HEK293 (cell line): ENCODE data around the gene DHX40.

Source experiments
- CTCF ChIA-PET: fragments of 350-600 bp; formaldehyde crosslinking; extraction: SDS; loops from one replicate; lab custom pipeline; 2021; ENCODE audit warnings: antibody characterized with exemption; lab: Yijun Ruan, JAX
- POLR2A ChIA-PET: fragments of 300-600 bp; formaldehyde crosslinking; extraction: SDS; loops from one replicate; lab custom pipeline; 2020; ENCODE audit warnings: antibody characterized with exemption, inconsistent platforms; lab: Yijun Ruan, JAX
- H3K27ac ChIP-seq: fragments of 200-500 bp; sonication (Bioruptor generic); 2 replicates; pipeline ENCODE4 v1.5.1; 2014; ENCODE audit warnings: low read depth, low read length, control low read depth, inconsistent platforms; ENCODE audit errors: extremely low read depth
- H3K36me3 ChIP-seq, 2 experiments: fragments of 200-500 bp in 1 of 2; sonication (Bioruptor generic) in 1 of 2; 1 replicate in 1 of 2; 2 replicates in 1 of 2; pipeline ENCODE4 v1.5.1; 2014 to 2017; ENCODE audit warnings: inconsistent platforms in 2 of 2, low read length in 2 of 2; ENCODE audit not compliant: control insufficient read depth in 2 of 2, insufficient read depth in 1 of 2
- H3K4me1 ChIP-seq: fragments of 200-500 bp; sonication (Bioruptor generic); 2 replicates; pipeline ENCODE4 v1.5.1; 2014; ENCODE audit warnings: mild to moderate bottlenecking, low read length, inconsistent platforms; ENCODE audit not compliant: control insufficient read depth, insufficient read depth
- H3K4me3 ChIP-seq: 2 replicates; pipeline ENCODE4 v1.5.1; 2011; ENCODE audit warnings: low read depth, mild to moderate bottlenecking, control low read depth, low read length, moderate library complexity
- H3K9me3 ChIP-seq: fragments of 200-500 bp; sonication (Bioruptor generic); 2 replicates; pipeline ENCODE4 v1.5.1; 2014; ENCODE audit warnings: low read depth, low read length, inconsistent platforms; ENCODE audit not compliant: control insufficient read depth, insufficient read depth
- ATF2 ChIP-seq: fragments of 450-650 bp; formaldehyde crosslinking; IDR thresholded peaks from 2 replicates; pipeline ENCODE4 v1.5.1; 2016; ENCODE audit warnings: missing biosample characterization, missing genetic modification characterization, low read depth
- GLI4 ChIP-seq: fragments of 450-650 bp; formaldehyde crosslinking; IDR thresholded peaks from 2 replicates; pipeline ENCODE4 v1.5.1; 2016; ENCODE audit warnings: missing biosample characterization, missing genetic modification characterization
- HOXA7 ChIP-seq: sonication (generic); formaldehyde crosslinking; IDR thresholded peaks from 2 replicates; pipeline ENCODE4 v1.8.1; 2022; ENCODE audit warnings: missing genetic modification reagents, borderline replicate concordance
- HOXD13 ChIP-seq: sonication (generic); formaldehyde crosslinking; IDR thresholded peaks from 2 replicates; pipeline ENCODE4 v1.8.0; 2022; ENCODE audit warnings: missing genetic modification reagents, borderline replicate concordance
- KLF1 ChIP-seq: fragments of 450-650 bp; formaldehyde crosslinking; IDR thresholded peaks from 2 replicates; pipeline ENCODE4 v1.5.1; 2016; ENCODE audit warnings: missing biosample characterization, missing genetic modification characterization
- PRDM10 ChIP-seq: fragments of 450-650 bp; formaldehyde crosslinking; IDR thresholded peaks from 2 replicates; pipeline ENCODE4 v1.5.1; 2016; ENCODE audit warnings: missing biosample characterization, missing genetic modification characterization
- ZBTB11 ChIP-seq: fragments of 450-650 bp; formaldehyde crosslinking; conservative IDR thresholded peaks from 2 replicates; pipeline ENCODE4 v1.5.1; 2016; ENCODE audit warnings: low read depth, missing biosample characterization, missing genetic modification characterization
- ZFP41 ChIP-seq: fragments of 450-650 bp; formaldehyde crosslinking; IDR thresholded peaks from 2 replicates; pipeline ENCODE4 v1.5.1; 2016; ENCODE audit warnings: missing biosample characterization, missing genetic modification characterization, borderline replicate concordance
- ZIC2 ChIP-seq: fragments of 450-650 bp; formaldehyde crosslinking; IDR thresholded peaks from 2 replicates; pipeline ENCODE4 v1.5.1; 2016; ENCODE audit warnings: missing biosample characterization, missing genetic modification characterization
- ZNF16 ChIP-seq: fragments of 450-650 bp; formaldehyde crosslinking; IDR thresholded peaks from 2 replicates; pipeline ENCODE4 v1.5.1; 2016; ENCODE audit warnings: low read depth, missing biosample characterization, missing genetic modification characterization
- ZNF169 ChIP-seq: fragments of 450-650 bp; formaldehyde crosslinking; IDR thresholded peaks from 2 replicates; pipeline ENCODE4 v1.5.1; 2016; ENCODE audit warnings: missing biosample characterization, missing genetic modification characterization
- ZNF174 ChIP-seq: fragments of 450-650 bp; formaldehyde crosslinking; IDR thresholded peaks from 2 replicates; pipeline ENCODE4 v1.5.0; 2017; ENCODE audit warnings: missing biosample characterization, mild to moderate bottlenecking, missing genetic modification characterization
- ZNF24 ChIP-seq: fragments of 450-650 bp; formaldehyde crosslinking; IDR thresholded peaks from 2 replicates; pipeline ENCODE4 v1.5.1; 2016; ENCODE audit warnings: missing biosample characterization, missing genetic modification characterization
- ZNF341 ChIP-seq: fragments of 450-650 bp; formaldehyde crosslinking; IDR thresholded peaks from 2 replicates; pipeline ENCODE4; 2016; ENCODE audit warnings: low read depth, missing biosample characterization, missing genetic modification characterization
- ZNF426 ChIP-seq: fragments of 450-650 bp; formaldehyde crosslinking; IDR thresholded peaks from 2 replicates; pipeline ENCODE4 v1.5.1; 2017; ENCODE audit warnings: missing biosample characterization, missing genetic modification characterization, mild to moderate bottlenecking, inconsistent platforms, moderate library complexity
- ZNF449 ChIP-seq: fragments of 450-650 bp; formaldehyde crosslinking; IDR thresholded peaks from 2 replicates; pipeline ENCODE4 v1.5.1; 2017; ENCODE audit warnings: missing biosample characterization, mild to moderate bottlenecking, missing genetic modification characterization, moderate library complexity
- ZNF544 ChIP-seq: fragments of 450-650 bp; formaldehyde crosslinking; IDR thresholded peaks from 2 replicates; pipeline ENCODE4 v1.5.0; 2017; ENCODE audit warnings: missing biosample characterization, missing genetic modification characterization
- ZNF600 ChIP-seq: fragments of 450-650 bp; formaldehyde crosslinking; IDR thresholded peaks from 2 replicates; pipeline ENCODE4 v1.5.1; 2016; ENCODE audit warnings: missing biosample characterization, missing genetic modification characterization
- ZNF654 ChIP-seq: fragments of 450-650 bp; formaldehyde crosslinking; IDR thresholded peaks from 2 replicates; pipeline ENCODE4 v1.5.1; 2016; ENCODE audit warnings: low read depth, missing biosample characterization, missing genetic modification characterization
- ZNF837 ChIP-seq: fragments of 450-650 bp; formaldehyde crosslinking; IDR thresholded peaks from 2 replicates; pipeline ENCODE4 v1.5.1; 2016; ENCODE audit warnings: missing biosample characterization, missing genetic modification characterization
- ZSCAN30 ChIP-seq: fragments of 450-650 bp; IDR thresholded peaks from 2 replicates; pipeline ENCODE4 v1.5.1; 2018; ENCODE audit warnings: missing biosample characterization, mild to moderate bottlenecking, missing genetic modification characterization, moderate library complexity
- ZXDB ChIP-seq: fragments of 450-650 bp; formaldehyde crosslinking; IDR thresholded peaks from 2 replicates; pipeline ENCODE4 v1.5.1; 2016; ENCODE audit warnings: missing biosample characterization, missing genetic modification characterization

Gene DHX40

GRCh38 chr17:59601130-59601529 lies 35.7 kb downstream of the DHX40 start:
- no peaks in the 10 kb centered on the region for H3K9me3 ChIP-seq
- TF ChIP-seq ZXDB (tag by site-specific recombination) (no peak), ZIC2 (tag by site-specific recombination) (no peak), ZNF426 (tag by site-specific recombination) (no peak), ZSCAN30 (tag by site-specific recombination) (no peak), ATF2 (tag by site-specific recombination) (no peak), KLF1 (tag by site-specific recombination) (no peak), HOXD13 (no peak), GLI4 (tag by site-specific recombination) (no peak), ZNF544 (tag by site-specific recombination) (no peak), ZNF341 (no peak), ZNF654 (tag by site-specific recombination) (no peak)
- H3K4me3 ChIP-seq = no peak overlapping the region
- ChIA-PET CTCF (interaction anchor here (0.6 to 0.7 kb wide), 2 partner anchors 259 to 274 kb away, joined by 3 read pairs; no protein-coding TSS in a partner anchor), POLR2A (no interaction called here)
- no peak overlapping the region for H3K27ac ChIP-seq
- H3K36me3 ChIP-seq = peaks cover 55 to 59% of the 10 kb centered on the region in 2 experiments
- no peaks in the 10 kb centered on the region for H3K4me1 ChIP-seq

DNA sequence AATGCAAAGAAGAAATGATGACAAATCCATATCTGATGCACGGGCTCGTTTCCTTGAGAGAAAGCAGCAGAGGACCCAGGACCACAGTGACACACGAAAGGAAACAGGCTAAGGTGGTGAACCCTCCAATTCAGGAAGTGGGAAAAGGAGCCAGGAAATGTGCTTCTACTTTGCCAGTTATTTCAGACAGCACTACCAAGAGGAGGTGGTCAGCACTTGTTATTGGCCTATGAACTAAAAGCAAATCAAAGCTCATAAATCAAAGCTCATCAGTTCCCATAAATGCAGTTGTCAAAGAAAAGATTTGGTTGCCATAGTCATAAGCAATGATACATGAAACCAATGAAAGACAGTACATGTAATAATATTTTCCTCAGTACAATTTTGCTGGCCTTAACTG lies 41.7 kb downstream of the DHX40 start:
- POLR2A ChIA-PET = no interaction called here
- peaks cover 71 to 76% of the 10 kb centered on the region in 2 experiments for H3K36me3 ChIP-seq
- H3K4me3 ChIP-seq = no peak overlapping the region
- no peaks in the 10 kb centered on the region for H3K4me1 ChIP-seq
- H3K9me3 ChIP-seq = no peaks in the 10 kb centered on the region
- TF ChIP-seq ZNF24 (tag by site-specific recombination) = no peak
- no peak for TF ChIP-seq ZNF600 (tag by site-specific recombination)
- TF ChIP-seq ZFP41 (tag by site-specific recombination) = no peak
- TF ChIP-seq PRDM10 (tag by site-specific recombination) = no peak
- no peak for TF ChIP-seq ZBTB11 (tag by site-specific recombination)
- TF ChIP-seq ZNF169 (tag by site-specific recombination) = no peak
- TF ChIP-seq ZNF174 (tag by site-specific recombination) = no peak
- no peak for TF ChIP-seq ZNF837
- no peak for TF ChIP-seq ZNF449 (tag by site-specific recombination)
- TF ChIP-seq ZNF16 (tag by site-specific recombination) = no peak
- no peak for TF ChIP-seq HOXA7 (CRISPR knock-in tag)
- H3K27ac ChIP-seq = no peak overlapping the region
- CTCF ChIA-PET = interaction anchor here (0.6 to 1.7 kb wide), 8 partner anchors 10 to 89 kb away, joined by 3 to 10 read pairs (median 4); no protein-coding TSS in a partner anchor
